Fibroblast of villous mesenchyme (primary cell): ENCODE data around the gene ABCA12. TPM values are rescaled to one million over a fixed set of nuclear protein-coding genes. Genes with fewer than 3 reads are reported as not detected.

ENCODE experiments used
- DNase-seq: peaks from one replicate; pipeline ENCODE4 v3.0.0-alpha.2; 2010; ENCODE audit warnings: low read depth
- H3K4me3 ChIP-seq: 2 replicates; pipeline ENCODE4 v1.5.1; 2011; ENCODE audit warnings: low read depth, mild to moderate bottlenecking, low read length
- total RNA-seq: library from RNA; depleted of rRNA; stranded (reverse); fragments of >200 nt; gene quantifications from 2 replicates; pipeline ENCODE4 v1.2.3, GENCODE V29; 2012
- TF ChIP-seq, protein P1 (sequence below): IDR thresholded peaks from 2 replicates; pipeline ENCODE4 v1.5.1; 2012; ENCODE audit warnings: low read depth, mild to moderate bottlenecking, low read length; ENCODE audit not compliant: insufficient read depth

The ABCA12 gene
- total RNA-seq, 1 donor, result under 0.01 TPM

DNA sequence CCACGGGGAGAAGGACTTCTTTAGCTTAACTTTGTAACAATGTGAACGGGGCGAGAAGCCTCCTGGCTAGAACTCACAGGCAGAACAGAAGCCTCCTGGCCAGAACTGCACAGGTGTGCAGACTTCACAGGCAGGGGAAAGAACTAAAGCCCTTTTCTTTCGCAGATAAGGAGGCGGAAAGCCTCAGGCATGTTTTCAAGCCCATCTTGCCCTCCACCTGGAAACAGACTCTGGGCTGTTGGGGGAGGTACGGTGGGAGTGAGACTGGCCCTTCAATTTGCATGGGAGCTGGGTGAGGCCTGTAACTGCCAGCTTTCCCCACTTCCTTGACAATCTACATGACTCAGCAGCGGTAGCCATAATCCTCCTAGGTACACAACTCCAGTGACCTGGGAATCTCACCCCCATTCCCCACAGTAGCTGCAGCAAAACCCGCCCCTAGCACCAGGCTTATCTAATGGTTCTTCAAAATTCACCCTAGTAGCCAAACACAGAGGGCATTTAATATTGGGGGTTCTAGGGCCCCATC lies 22.9 kb upstream of the ABCA12 start:
- DNase-seq, result no peak
- H3K4me3 ChIP-seq, result no peak overlapping the region
- TF ChIP-seq, protein P1, sequence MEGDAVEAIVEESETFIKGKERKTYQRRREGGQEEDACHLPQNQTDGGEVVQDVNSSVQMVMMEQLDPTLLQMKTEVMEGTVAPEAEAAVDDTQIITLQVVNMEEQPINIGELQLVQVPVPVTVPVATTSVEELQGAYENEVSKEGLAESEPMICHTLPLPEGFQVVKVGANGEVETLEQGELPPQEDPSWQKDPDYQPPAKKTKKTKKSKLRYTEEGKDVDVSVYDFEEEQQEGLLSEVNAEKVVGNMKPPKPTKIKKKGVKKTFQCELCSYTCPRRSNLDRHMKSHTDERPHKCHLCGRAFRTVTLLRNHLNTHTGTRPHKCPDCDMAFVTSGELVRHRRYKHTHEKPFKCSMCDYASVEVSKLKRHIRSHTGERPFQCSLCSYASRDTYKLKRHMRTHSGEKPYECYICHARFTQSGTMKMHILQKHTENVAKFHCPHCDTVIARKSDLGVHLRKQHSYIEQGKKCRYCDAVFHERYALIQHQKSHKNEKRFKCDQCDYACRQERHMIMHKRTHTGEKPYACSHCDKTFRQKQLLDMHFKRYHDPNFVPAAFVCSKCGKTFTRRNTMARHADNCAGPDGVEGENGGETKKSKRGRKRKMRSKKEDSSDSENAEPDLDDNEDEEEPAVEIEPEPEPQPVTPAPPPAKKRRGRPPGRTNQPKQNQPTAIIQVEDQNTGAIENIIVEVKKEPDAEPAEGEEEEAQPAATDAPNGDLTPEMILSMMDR, result no peak

DNA sequence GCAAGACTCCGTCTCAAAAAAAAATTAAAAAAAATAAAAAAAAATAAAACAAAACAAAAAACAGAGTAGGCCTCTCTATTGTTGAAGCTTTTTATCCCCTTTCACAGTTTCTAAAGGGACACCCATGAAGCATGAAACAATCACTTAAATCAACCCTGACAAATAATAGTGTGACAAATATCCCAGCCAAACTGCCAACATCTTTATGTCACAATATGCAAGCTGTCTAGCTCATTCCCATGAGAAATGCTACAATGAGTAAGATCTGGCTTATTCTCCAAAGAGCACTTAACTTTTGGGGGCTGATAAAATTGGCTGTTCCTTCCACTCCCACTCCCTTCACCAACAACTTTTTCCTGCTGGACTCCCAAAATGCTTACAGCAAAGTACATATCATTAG lies 21.7 kb upstream of the ABCA12 start:
- H3K4me3 ChIP-seq, result no peak overlapping the region
- TF ChIP-seq, protein P1, result no peak
- DNase-seq, result no peak

DNA sequence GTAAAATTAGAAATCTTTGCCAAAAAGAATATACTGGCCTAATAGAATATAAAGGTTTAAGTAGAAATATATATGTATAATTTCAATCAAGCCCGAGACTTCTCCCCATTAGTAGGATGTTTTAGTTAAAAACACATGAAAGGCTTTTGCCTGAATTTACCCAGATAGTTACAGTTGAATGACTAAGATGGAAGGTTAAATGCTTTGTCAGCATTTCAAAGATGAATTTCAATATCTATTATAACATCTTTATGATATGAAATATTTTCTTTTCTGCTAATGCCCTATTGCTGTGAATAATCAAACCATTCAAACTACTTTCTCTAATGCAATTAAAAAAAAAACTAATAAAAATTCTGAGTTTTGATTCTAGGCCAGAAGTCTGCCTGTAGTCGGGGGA lies 18.0 kb upstream of the ABCA12 start:
- TF ChIP-seq, protein P1, result no peak
- DNase-seq, result no peak
- H3K4me3 ChIP-seq, result no peak overlapping the region

DNA sequence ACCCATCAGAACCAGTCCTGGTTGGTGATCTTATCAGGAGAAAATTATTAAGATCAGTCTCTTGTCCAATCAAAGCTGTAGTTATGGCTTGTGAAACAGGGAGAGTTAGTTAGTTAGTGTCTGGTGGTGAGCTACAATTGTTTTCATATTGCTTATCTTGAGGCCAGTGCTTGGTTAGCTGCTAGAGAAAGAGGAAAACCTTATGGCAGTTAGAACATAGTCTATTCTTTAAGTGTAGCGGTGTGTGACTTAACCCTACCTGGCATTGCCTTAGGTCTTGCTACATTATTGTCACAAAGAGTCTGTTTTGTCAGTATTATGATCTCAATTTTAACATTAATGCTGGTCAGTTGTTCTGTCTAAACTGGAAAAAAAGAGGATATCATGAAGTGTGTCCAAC lies 11.5 kb upstream of the ABCA12 start:
- TF ChIP-seq, protein P1, result no peak
- H3K4me3 ChIP-seq, result no peak overlapping the region
- DNase-seq, result no peak

DNA sequence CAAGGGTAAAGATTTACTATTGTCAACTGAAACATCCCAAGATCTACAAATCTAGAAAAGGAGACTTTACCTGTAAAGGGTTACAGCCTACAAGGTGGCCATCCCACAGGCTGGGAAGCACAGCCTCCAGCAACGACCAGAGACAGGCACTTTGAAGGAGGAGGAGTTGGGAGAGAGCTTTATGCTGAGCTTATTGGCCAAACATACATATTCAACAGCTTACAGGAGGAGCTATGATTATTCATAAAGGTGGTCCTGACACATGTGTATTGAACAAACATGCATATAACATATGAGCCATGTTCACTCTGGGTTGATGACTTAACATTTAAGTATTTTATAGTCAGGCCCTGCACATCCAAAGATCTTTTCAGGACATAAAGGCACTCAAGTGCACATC lies 11.1 kb upstream of the ABCA12 start:
- TF ChIP-seq, protein P1, result no peak
- no peak overlapping the region for H3K4me3 ChIP-seq
- DNase-seq, result no peak

DNA sequence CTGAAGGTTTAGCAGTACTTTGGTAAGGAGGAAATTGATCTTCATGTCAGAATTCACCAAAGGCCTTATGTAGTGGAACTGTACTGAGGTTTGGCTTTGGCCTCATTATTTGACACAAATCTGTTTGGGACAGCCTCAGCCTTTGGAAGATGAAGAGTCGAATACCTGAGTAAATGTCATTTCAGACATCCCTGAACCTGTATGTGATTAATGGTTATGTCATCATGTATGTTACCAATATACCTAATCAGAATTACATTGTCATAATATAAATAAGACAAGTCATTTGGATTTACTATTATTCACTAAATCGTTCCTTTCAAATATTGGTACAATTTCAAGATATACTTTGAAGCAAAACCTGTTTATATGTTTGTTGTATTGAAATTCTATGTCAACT lies 10.6 kb upstream of the ABCA12 start:
- no peak overlapping the region for H3K4me3 ChIP-seq
- no peak for DNase-seq
- TF ChIP-seq, protein P1, result no peak

DNA sequence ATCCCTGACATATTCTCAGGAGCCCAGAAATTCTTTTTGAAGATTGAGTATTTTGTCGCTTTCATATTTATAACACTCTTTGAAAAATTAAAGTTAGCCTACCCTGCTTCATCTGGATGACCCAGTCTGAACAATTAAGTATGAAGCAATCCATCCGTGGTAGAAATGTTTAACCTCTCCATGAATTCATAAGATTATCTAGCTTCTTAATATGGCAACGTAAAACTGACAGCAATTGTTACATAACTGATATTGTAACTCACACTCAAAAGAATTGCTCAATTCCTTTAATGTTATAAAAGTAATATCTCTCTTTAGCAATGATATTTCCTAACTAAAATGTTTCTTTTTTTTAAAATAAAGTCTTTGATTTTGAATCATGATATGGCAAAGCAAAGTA lies 7.2 kb upstream of the ABCA12 start:
- no peak overlapping the region for H3K4me3 ChIP-seq
- DNase-seq, result no peak
- TF ChIP-seq, protein P1, result no peak
